HepG2 (cell line): ENCODE results near the gene CEBPE. TPM values are rescaled to one million over a fixed set of nuclear protein-coding genes. Genes with fewer than 3 reads are reported as not detected.
A peak's percentile ranks its signal among the peaks of the same experiment; 100 is the strongest.

Experiments
- ARNTL ChIP-seq: sonication (generic); formaldehyde crosslinking; IDR thresholded peaks from 2 replicates; pipeline ENCODE4 v1.4.0; 2020; ENCODE audit warnings: mild to moderate bottlenecking, missing genetic modification reagents
- DMAP1 ChIP-seq: IDR thresholded peaks from 2 replicates; pipeline ENCODE4 v1.6.1; 2016
- FOSL2 ChIP-seq: sonication (generic); formaldehyde crosslinking; IDR thresholded peaks from 2 replicates; pipeline ENCODE4 v1.4.0; 2020; ENCODE audit warnings: missing genetic modification reagents
- HCFC1 ChIP-seq: fragments of 150-350 bp; IDR thresholded peaks from 2 replicates; pipeline ENCODE4 v1.6.1; 2014; ENCODE audit warnings: low read depth, low read length
- IRX3 ChIP-seq: sonication (generic); formaldehyde crosslinking; IDR thresholded peaks from 2 replicates; pipeline ENCODE4 v1.8.1; 2023; ENCODE audit warnings: mild to moderate bottlenecking, low read depth, missing genetic modification reagents, borderline replicate concordance
- JUNB ChIP-seq: sonication (generic); formaldehyde crosslinking; IDR thresholded peaks from 2 replicates; pipeline ENCODE4 v1.8.0; 2022; ENCODE audit warnings: missing genetic modification reagents, mild to moderate bottlenecking, borderline replicate concordance
- MEIS2 ChIP-seq: sonication (generic); formaldehyde crosslinking; IDR thresholded peaks from 2 replicates; pipeline ENCODE4 v1.9.0; 2021; ENCODE audit warnings: mild to moderate bottlenecking, missing genetic modification reagents
- NAIF1 ChIP-seq: sonication (generic); formaldehyde crosslinking; IDR thresholded peaks from 2 replicates; pipeline ENCODE4 v1.5.0; 2020; ENCODE audit warnings: mild to moderate bottlenecking, missing genetic modification reagents, borderline replicate concordance
- RORA ChIP-seq: sonication (generic); formaldehyde crosslinking; IDR thresholded peaks from 2 replicates; pipeline ENCODE4 v1.5.0; 2020; ENCODE audit warnings: mild to moderate bottlenecking, missing genetic modification reagents, moderate library complexity
- SNAPC4 ChIP-seq: sonication (generic); formaldehyde crosslinking; IDR thresholded peaks from 2 replicates; pipeline ENCODE4 v1.4.0; 2020; ENCODE audit warnings: mild to moderate bottlenecking, missing genetic modification reagents
- SRSF4 ChIP-seq: fragments of 200-400 bp; formaldehyde crosslinking; IDR thresholded peaks from one replicate; pipeline ENCODE4 v1.6.1; 2018; ENCODE audit warnings: mild to moderate bottlenecking, low read depth, low read length, moderate library complexity; ENCODE audit not compliant: poor library complexity, severe bottlenecking
- SUZ12 ChIP-seq: fragments of 150-350 bp; IDR thresholded peaks from 2 replicates; pipeline ENCODE4 v1.6.1; 2014; ENCODE audit warnings: low read depth, low read length
- TFAP4 ChIP-seq: sonication (generic); IDR thresholded peaks from 2 replicates; pipeline ENCODE4 v1.6.1; 2016; ENCODE audit warnings: low read depth, borderline replicate concordance
- THAP11 ChIP-seq: IDR thresholded peaks from 2 replicates; pipeline ENCODE4 v1.6.1; 2016; ENCODE audit warnings: missing biosample characterization, missing genetic modification reagents
- THAP8 ChIP-seq: sonication (generic); formaldehyde crosslinking; IDR thresholded peaks from 2 replicates; pipeline ENCODE4 v1.5.1; 2020; ENCODE audit warnings: missing genetic modification reagents, mild to moderate bottlenecking, borderline replicate concordance
- ZBTB8A ChIP-seq: sonication (generic); formaldehyde crosslinking; IDR thresholded peaks from 2 replicates; pipeline ENCODE4 v1.4.0; 2020; ENCODE audit warnings: mild to moderate bottlenecking, low read depth, missing genetic modification reagents, borderline replicate concordance
- ZNF451 ChIP-seq: sonication (generic); formaldehyde crosslinking; IDR thresholded peaks from 2 replicates; pipeline ENCODE4 v1.5.0; 2020; ENCODE audit warnings: mild to moderate bottlenecking, missing genetic modification reagents
- ZNF660 ChIP-seq: sonication (generic); formaldehyde crosslinking; IDR thresholded peaks from 2 replicates; pipeline ENCODE4 v1.5.1; 2020; ENCODE audit warnings: mild to moderate bottlenecking, low read depth, missing genetic modification reagents, borderline replicate concordance
- ZNF775 ChIP-seq: sonication (generic); formaldehyde crosslinking; IDR thresholded peaks from 2 replicates; pipeline ENCODE4 v1.4.0; 2020; ENCODE audit warnings: missing genetic modification reagents, mild to moderate bottlenecking, moderate library complexity, borderline replicate concordance
- ZNF83 ChIP-seq: sonication (generic); formaldehyde crosslinking; IDR thresholded peaks from 2 replicates; pipeline ENCODE4 v1.4.0; 2020; ENCODE audit warnings: missing genetic modification reagents, mild to moderate bottlenecking, borderline replicate concordance
- ZNF883 ChIP-seq: sonication (generic); formaldehyde crosslinking; IDR thresholded peaks from 2 replicates; pipeline ENCODE4 v1.5.1; 2020; ENCODE audit warnings: mild to moderate bottlenecking, missing genetic modification reagents; ENCODE audit errors: not compliant biosample characterization
- ZSCAN22 ChIP-seq: sonication (generic); formaldehyde crosslinking; IDR thresholded peaks from 2 replicates; pipeline ENCODE4 v1.4.0; 2020; ENCODE audit warnings: mild to moderate bottlenecking, missing genetic modification reagents
- polyA plus RNA-seq, 8 experiments: library from polyadenylated mRNA; depleted of rRNA in 3 of 8; stranded (reverse) in 7 of 8; unstranded in 1 of 8; fragments of >200 nt; fragmentation: Illumina TruSeq in 4 of 8; extraction: Trizol in 4 of 8; gene quantifications; 2 replicates each; pipeline versions ENCODE4 v1.2.1 to v1.2.3, GENCODE V29; 2011 to 2016; ENCODE audit warnings: low read depth in 4 of 8, missing spikeins in 1 of 8, mixed read lengths in 1 of 8; ENCODE audit not compliant: insufficient read depth in 1 of 8
- total RNA-seq, 5 experiments: library from RNA; depleted of rRNA; stranded (reverse); fragments of >200 nt; fragmentation: Illumina TruSeq; extraction: Trizol; gene quantifications; 2 replicates each; pipeline ENCODE4 v1.2.3, GENCODE V29; 2016; ENCODE audit warnings: low read depth in 1 of 5
- TF ChIP-seq, protein P1 (sequence below): sonication (generic); formaldehyde crosslinking; IDR thresholded peaks from 2 replicates; pipeline ENCODE4 v1.8.1; 2022; ENCODE audit warnings: mild to moderate bottlenecking, missing genetic modification reagents

Gene CEBPE
- total and polyA plus RNA-seq, 2 of the 13 experiments (the other 11 are each of a cell fraction or from before 2014, with no cell fraction given), result 0.09 to 0.11 TPM

GRCh38 chr14:23120541-23121251, 1.6 kb upstream of the CEBPE start (continued):
- no peak for TF ChIP-seq SRSF4
- no peak for TF ChIP-seq THAP8
- peak; percentile 70; the same call in 1 of the 2 replicates for TF ChIP-seq MEIS2 (CRISPR knock-in tag)
- peak; percentile 72 for TF ChIP-seq FOSL2 (CRISPR knock-in tag)
- no peak for TF ChIP-seq SNAPC4 (CRISPR knock-in tag)
- peak; percentile 79 for TF ChIP-seq THAP11 (CRISPR knock-in tag)
- peak; percentile 78; the same call in 1 of the 2 replicates for TF ChIP-seq ZNF451 (CRISPR knock-in tag)
- TF ChIP-seq, protein P1, sequence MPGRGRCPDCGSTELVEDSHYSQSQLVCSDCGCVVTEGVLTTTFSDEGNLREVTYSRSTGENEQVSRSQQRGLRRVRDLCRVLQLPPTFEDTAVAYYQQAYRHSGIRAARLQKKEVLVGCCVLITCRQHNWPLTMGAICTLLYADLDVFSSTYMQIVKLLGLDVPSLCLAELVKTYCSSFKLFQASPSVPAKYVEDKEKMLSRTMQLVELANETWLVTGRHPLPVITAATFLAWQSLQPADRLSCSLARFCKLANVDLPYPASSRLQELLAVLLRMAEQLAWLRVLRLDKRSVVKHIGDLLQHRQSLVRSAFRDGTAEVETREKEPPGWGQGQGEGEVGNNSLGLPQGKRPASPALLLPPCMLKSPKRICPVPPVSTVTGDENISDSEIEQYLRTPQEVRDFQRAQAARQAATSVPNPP (CRISPR knock-in tag), result no peak
- TF ChIP-seq ZNF660, result no peak
- TF ChIP-seq TFAP4, result peak; percentile 58; the same call in 1 of the 2 replicates
- no peak; the same call in 1 of the 2 replicates for TF ChIP-seq ZBTB8A (CRISPR knock-in tag)
- peak; percentile 63 for TF ChIP-seq ZNF883 (CRISPR knock-in tag)
- no peak for TF ChIP-seq ZSCAN22 (CRISPR knock-in tag)
- TF ChIP-seq ZNF83, result peak; percentile 43; the same call in 1 of the 2 replicates
- TF ChIP-seq DMAP1, result no peak
- peak; percentile 28; the same call in 1 of the 2 replicates for TF ChIP-seq HCFC1
- TF ChIP-seq JUNB, result no peak
- TF ChIP-seq SUZ12, result peak; percentile 46; the same call in 1 of the 2 replicates
- no peak for TF ChIP-seq ZNF775
- TF ChIP-seq NAIF1, result no peak
- no peak for TF ChIP-seq ARNTL (CRISPR knock-in tag)
- no peak for TF ChIP-seq IRX3
- no peak for TF ChIP-seq RORA
